ENCODE results near the gene TMEM144.

DNA sequence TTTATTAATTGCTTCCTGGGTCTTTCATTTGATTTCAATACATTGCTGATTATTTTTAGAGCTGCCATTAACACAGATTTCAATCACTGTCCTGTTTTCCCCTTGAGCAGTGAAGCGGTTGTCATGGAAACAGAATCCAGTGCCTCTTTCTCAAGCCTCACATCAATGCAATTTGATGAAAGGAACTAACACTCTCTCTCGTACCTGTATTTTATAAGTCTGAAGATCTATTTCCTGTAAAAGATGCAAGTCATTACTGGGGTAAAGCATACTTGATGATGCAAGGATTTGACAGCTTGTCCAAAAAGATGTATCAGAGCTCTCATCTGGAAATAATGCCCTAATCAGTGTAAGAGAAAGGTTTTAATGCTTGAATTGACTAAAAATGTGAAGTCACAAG lies 19.6 kb upstream of the TMEM144 start:
- TF ChIP-seq ZNF274 (IDR thresholded peaks at IDR 0.05; ENCODE audit: low read depth, low read length) = no peak
- TF ChIP-seq YY1 (IDR thresholded peaks at IDR 0.05; ENCODE audit: insufficient read depth, insufficient read length) = no peak

Data from NT2/D1 (cell line).